Activated CD8-positive, alpha-beta T cell treated with anti-CD3 and anti-CD28 coated beads for 36 hours (primary cell): Measurements from ENCODE around the gene C11orf87. TPM values are rescaled to one million over a fixed set of nuclear protein-coding genes. Genes with fewer than 3 reads are reported as not detected.

Experiments
- ATAC-seq: fragments of 200-7000 bp; cut with Tn5 transposase; one replicate; pipeline ENCODE4 v1.10.0; 2021; ENCODE audit warnings: mild to moderate bottlenecking, moderate library complexity
- CTCF ChIA-PET: fragments of 350-600 bp; sonication (Branson Sonifier 250); formaldehyde crosslinking; loops from one replicate; lab custom pipeline; 2021; ENCODE audit warnings: antibody characterized with exemption; lab: Charles Lee
- POLR2A ChIA-PET: fragments of 350-600 bp; sonication (Branson Sonifier 250); formaldehyde crosslinking; loops from one replicate; lab custom pipeline; 2021; ENCODE audit warnings: antibody characterized with exemption; lab: Charles Lee
- DNase-seq: peaks from one replicate; pipeline ENCODE4 v3.0.0-alpha.2; 2020
- H3K27ac Mint-ChIP-seq: one replicate; pipeline ENCODE4 v1.8.0; 2021; ENCODE audit warnings: mild to moderate bottlenecking, mixed read lengths
- H3K27me3 Mint-ChIP-seq: one replicate; pipeline ENCODE4 v1.8.0; 2021; ENCODE audit warnings: mixed read lengths
- H3K36me3 Mint-ChIP-seq: one replicate; pipeline ENCODE4 v1.8.0; 2021; ENCODE audit warnings: low read depth, mixed read lengths
- H3K4me1 Mint-ChIP-seq: one replicate; pipeline ENCODE4 v1.8.0; 2021; ENCODE audit warnings: low read depth, mixed read lengths
- H3K4me3 Mint-ChIP-seq: one replicate; pipeline ENCODE4 v1.8.0; 2021; ENCODE audit warnings: mild to moderate bottlenecking, moderate library complexity, mixed read lengths
- H3K9me3 Mint-ChIP-seq: one replicate; pipeline ENCODE4 v1.8.0; 2021; ENCODE audit warnings: mixed read lengths
- CTCF ChIP-seq: fragments of 200-600 bp; IDR thresholded peaks from one replicate; pipeline ENCODE4 v1.8.0; 2022; ENCODE audit warnings: antibody characterized with exemption, mild to moderate bottlenecking
- intact Hi-C: fragments of 100-400 bp; cut with micrococcal nuclease; formaldehyde crosslinking; loops from one replicate; pipeline ENCODE4 v1.10.0; 2022
- total RNA-seq, 2 experiments: library from RNA; stranded (reverse); gene quantifications; one replicate each; pipeline ENCODE4 v1.2.3, GENCODE V29; 2021

Gene C11orf87
- total RNA-seq, 2 experiments from 2014 or later: not detected

GRCh38 chr11:109435121-109435742 is 13.2 kb downstream of the C11orf87 start:
- Mint-ChIP-seq H3K27me3 (no peaks in the 10 kb centered on the region), H3K9me3 (no peaks in the 10 kb centered on the region), H3K4me3 (no peak overlapping the region), H3K4me1 (no peaks in the 10 kb centered on the region), H3K36me3 (no peaks in the 10 kb centered on the region), H3K27ac (no peak overlapping the region)
- TF ChIP-seq CTCF: no peak
- ATAC-seq: no peak
- no peak for DNase-seq
- CTCF ChIA-PET: no interaction called here
- intact Hi-C loops: no loop called here
- POLR2A ChIA-PET: no interaction called here

DNA sequence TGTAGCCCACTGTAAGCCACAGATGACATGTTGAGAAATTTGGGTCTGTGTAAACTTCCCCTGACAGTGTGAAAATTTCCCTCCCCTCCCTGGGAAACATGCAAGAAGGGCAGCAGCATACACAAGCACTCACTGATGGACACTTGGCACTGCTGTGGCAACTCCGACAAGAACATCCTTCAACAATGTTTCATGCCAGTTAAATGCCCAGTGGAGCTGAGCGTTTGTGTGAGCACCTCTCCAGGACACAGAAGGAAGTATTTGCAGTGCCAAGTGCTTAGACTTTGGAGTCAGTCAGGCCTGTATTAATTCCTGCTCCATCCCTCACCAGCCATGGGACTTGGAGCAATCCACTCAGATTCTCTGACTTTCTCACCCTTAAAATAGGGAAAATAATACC is 17.7 kb downstream of the C11orf87 start:
- Mint-ChIP-seq H3K27me3 (no peaks in the 10 kb centered on the region), H3K4me1 (no peaks in the 10 kb centered on the region), H3K27ac (no peak overlapping the region), H3K9me3 (no peaks in the 10 kb centered on the region), H3K4me3 (no peak overlapping the region), H3K36me3 (no peaks in the 10 kb centered on the region)
- ChIA-PET POLR2A (no interaction called here), CTCF (no interaction called here)
- no peak for TF ChIP-seq CTCF
- ATAC-seq (no peak), DNase-seq (no peak)
- intact Hi-C loops: no loop called here

GRCh38 chr11:109443052-109443451 is 21.1 kb downstream of the C11orf87 start:
- no peaks in the 10 kb centered on the region for H3K9me3 Mint-ChIP-seq
- DNase-seq (no peak), ATAC-seq (no peak)
- intact Hi-C loops: no loop called here
- no peak overlapping the region for H3K27ac Mint-ChIP-seq
- H3K36me3 Mint-ChIP-seq: no peaks in the 10 kb centered on the region
- H3K4me1 Mint-ChIP-seq: no peaks in the 10 kb centered on the region
- H3K4me3 Mint-ChIP-seq: no peak overlapping the region
- TF ChIP-seq CTCF: no peak
- CTCF ChIA-PET: no interaction called here
- POLR2A ChIA-PET: no interaction called here
- H3K27me3 Mint-ChIP-seq: no peaks in the 10 kb centered on the region

DNA sequence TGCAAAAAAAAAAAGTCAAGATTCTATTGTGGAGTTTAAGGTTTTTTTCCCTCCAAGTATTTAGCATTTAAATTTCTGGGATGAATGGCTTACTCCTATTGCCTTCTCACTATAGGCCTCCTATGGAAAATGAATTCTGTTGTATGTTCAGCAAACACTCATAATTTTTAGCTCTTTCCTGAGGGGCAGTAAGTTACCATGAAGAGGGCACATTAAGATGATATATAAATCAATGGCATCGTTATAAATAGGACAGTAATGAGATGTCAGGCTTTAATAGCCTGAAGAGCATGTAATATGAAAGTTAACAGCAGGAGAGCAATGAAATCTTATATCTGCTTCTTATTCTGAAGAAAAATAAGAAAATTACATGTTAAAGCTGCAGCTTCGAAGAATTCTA is 32.9 kb downstream of the C11orf87 start:
- Mint-ChIP-seq H3K27ac (no peak overlapping the region), H3K36me3 (no peaks in the 10 kb centered on the region), H3K27me3 (no peaks in the 10 kb centered on the region), H3K4me1 (no peaks in the 10 kb centered on the region), H3K4me3 (no peak overlapping the region), H3K9me3 (peaks cover 4% of the 10 kb centered on the region)
- intact Hi-C loops: no loop called here
- ChIA-PET CTCF (no interaction called here), POLR2A (no interaction called here)
- DNase-seq: no peak
- ATAC-seq: no peak
- TF ChIP-seq CTCF: no peak
